ENCODE results near the gene RABGAP1L. TPM values are rescaled to one million over a fixed set of nuclear protein-coding genes. Genes with fewer than 3 reads are reported as not detected.

RABGAP1L gene
- total and polyA plus RNA-seq, 2 donors (not counting 3 experiments of a cell fraction or from before 2014, with no cell fraction given): 6.4 to 22.2 TPM

- TF ChIP-seq MYC (IDR thresholded peaks at IDR 0.05; ENCODE audit: low read depth, low read length) (no peak), FOS (IDR thresholded peaks at IDR 0.05; ENCODE audit: borderline replicate concordance, insufficient read depth, low read length) (no peak), POLR2A (IDR thresholded peaks at IDR 0.05; ENCODE audit: low read depth, low read length) (no peak), GATA2 (IDR thresholded peaks at IDR 0.05; ENCODE audit: insufficient read depth, insufficient read length, low read depth, low read length) (no peak), CTCF (IDR thresholded peaks at IDR 0.05; ENCODE audit: extremely low read depth in 1 of 2, insufficient read depth in 1 of 2, low read depth in 1 of 2, low read length in 2 of 2) (no peak), MAX (IDR thresholded peaks at IDR 0.05; ENCODE audit: insufficient read depth, insufficient read length) (no peak), JUN (IDR thresholded peaks at IDR 0.05; ENCODE audit: borderline replicate concordance, insufficient read depth, insufficient read length, low read depth) (no peak)
- Histone ChIP-seq H3K27ac (ENCODE audit: insufficient read depth, low read depth, low read length) (no peak overlapping the region), H3K4me3 (replicated peaks in 1 of 3; ENCODE audit: insufficient read depth in 1 of 3, low read depth in 1 of 3, low read length in 3 of 3) (no peak overlapping the region), H3K9me3 (replicated peaks; ENCODE audit: control insufficient read depth, insufficient read depth, low read length) (no peaks in the 10 kb centered on the region), H2AFZ (ENCODE audit: low read depth, low read length) (no peak overlapping the region), H3K36me3 (ENCODE audit: control insufficient read depth in 2 of 2, extremely low read depth in 1 of 2, insufficient read depth in 2 of 2, low read length in 2 of 2) (no peaks in the 10 kb centered on the region), H3K4me1 (ENCODE audit: control insufficient read depth, extremely low read depth, insufficient read depth, low read length) (no peaks in the 10 kb centered on the region), H3K79me2 (ENCODE audit: control insufficient read depth, insufficient read depth, low read length) (no peaks in the 10 kb centered on the region), H4K20me1 (replicated peaks; ENCODE audit: control insufficient read depth, extremely low read depth, insufficient read depth, low read length) (no peaks in the 10 kb centered on the region), H3K27me3 (ENCODE audit: control insufficient read depth in 2 of 2, insufficient read depth in 2 of 2, low read length in 2 of 2) (peaks cover 0 to 2% of the 10 kb centered on the region in 2 experiments), H3K4me2 (ENCODE audit: insufficient read depth, low read length) (no peak overlapping the region), H3K9ac (replicated peaks; ENCODE audit: extremely low read depth, insufficient read depth, low read length) (no peak overlapping the region), H3K9me1 (replicated peaks; ENCODE audit: control insufficient read depth, extremely low read depth, insufficient read depth, low read length) (no peaks in the 10 kb centered on the region)
- DNase-seq (ENCODE audit: low read depth, low spot score) (no peak), FAIRE-seq (no peak)
- dilution Hi-C loops (cut with MboI; ENCODE audit: extremely low pct_ligation_motif_present, low sequenced_read_pairs) (no loop called here), intact Hi-C loops (cut with micrococcal nuclease) (no loop called here)
- BruUV-seq (replicated peaks): no TSS peak
- ChIA-PET CTCF (no interaction called here), POLR2A (no interaction called here)
These were observed 875.5 kb downstream of the RABGAP1L start for GRCh38 chr1:175034775-175035174.

Measured in endothelial cell of umbilical vein (primary cell).